Activated T-helper 9 cell treated with anti-CD3 and anti-CD28 coated beads, Interleukin-2, amount 50 U/mL, for 16 hours (primary cell): ENCODE data around the gene TMEM145.
"Not testable (repeated sequence)": the region's sequence is repeated elsewhere in the genome, so short reads cannot be mapped to it uniquely, and the experiment has no call there.

Experiments used
- DNase-seq: peaks from one replicate; pipeline ENCODE4 v3.0.0-alpha.2; 2020; ENCODE audit warnings: low read depth

Gene TMEM145

DNA sequence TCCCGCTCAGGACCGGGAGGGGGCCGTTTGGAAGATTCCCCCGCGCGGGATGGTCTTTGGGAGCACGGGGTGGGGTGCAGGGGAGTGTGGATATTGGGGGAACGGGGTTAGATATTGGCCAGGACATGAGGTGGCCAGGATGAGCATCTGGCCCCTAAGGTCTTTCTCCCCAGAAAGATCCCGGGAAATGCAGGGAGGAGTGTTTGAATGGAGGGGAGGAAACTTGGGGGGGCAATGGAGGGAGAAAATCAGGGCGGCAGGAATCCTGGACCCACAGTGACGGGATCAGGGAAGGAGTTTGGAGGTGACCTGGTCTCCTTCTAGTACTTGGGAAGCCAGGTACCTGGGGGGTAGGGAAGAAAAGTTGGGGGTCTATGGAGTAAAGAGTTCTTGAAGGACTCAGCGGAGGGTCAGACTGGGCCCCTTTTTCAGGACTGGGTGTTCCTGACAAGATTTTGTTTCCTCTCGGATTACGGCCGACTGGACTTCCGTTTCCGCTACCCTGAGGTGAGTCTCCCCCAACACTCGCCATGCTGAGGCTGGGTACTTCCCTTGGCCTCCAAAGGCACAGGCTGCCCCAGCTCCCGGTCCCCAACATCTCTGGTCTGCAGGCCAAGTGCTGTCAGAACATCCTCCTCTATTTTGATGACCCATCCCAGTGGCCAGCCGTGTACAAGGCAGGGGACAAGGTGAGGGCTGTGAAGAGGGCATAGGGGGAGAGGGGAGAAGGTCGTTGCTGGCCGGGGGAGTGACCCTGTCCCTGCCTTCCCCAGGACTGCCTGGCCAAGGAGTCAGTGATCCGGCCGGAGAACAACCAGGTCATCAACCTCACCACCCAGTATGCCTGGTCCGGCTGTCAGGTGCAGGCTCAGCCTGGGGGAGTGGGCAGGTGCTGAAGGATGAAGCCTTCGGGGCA is 989 bp downstream of the TMEM145 start:
- no peak for DNase-seq

DNA sequence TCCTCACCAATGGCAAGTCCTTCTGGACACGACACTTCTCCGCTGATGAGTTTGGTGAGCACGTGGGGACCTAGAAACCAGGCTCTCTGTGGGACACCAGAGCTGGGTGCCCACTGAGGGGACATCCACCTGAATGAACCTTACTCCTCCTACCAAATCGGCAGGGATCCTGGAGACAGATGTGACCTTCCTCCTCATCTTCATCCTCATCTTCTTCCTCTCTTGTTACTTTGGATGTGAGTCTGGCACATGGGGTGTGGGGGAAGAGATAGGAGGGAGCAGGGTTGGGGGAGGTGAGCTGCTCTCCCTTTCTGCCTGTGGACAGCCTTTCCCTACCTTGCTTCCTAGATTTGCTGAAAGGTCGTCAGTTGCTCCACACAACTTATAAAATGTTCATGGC is 1.9 kb downstream of the TMEM145 start:
- DNase-seq, result no peak

DNA sequence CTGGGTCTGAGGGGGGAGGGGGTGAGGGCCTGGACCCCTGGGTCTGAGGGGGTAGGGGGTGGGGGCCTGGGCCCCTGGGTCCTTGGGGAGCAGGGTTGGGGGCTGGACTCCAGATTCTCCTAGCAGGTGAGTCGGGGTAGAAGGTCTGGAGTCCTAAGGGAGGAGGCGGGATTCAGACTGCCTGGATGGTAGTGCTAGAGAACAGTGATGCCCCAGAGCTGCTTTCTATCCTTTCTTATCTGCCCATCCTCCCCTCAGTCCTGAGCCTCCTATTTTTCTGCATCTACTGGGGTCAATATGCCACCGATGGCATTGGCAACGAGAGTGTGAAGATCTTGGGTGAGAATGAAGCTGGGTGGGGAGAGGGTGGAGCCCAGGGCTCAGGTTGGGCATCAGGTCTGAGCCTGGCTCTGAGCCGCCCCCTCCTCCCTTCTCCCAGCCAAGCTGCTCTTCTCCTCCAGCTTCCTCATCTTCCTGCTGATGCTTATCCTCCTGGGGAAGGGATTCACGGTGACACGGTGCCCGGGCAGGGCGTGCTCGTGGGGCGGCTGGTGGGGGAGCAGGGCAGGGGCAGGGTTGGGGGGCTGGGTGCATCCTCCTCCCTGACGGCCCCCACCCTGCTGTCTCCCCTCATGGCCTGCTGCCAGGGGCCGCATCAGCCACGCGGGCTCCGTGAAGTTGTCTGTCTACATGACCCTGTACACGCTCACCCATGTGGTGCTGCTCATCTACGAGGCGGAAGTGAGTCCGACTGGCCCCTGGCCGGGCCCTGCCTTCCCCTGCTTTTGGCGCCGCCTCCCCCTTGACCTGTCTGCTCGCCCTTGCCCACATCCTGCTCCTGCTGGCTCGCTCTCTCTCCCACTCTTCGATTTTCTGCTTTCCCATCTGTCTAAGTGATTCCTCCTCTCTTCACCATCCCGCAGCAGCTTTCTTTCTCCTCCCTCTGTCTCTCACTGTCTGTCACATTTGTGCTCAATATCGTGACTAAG is 3.4 kb downstream of the TMEM145 start:
- DNase-seq, result no peak

DNA sequence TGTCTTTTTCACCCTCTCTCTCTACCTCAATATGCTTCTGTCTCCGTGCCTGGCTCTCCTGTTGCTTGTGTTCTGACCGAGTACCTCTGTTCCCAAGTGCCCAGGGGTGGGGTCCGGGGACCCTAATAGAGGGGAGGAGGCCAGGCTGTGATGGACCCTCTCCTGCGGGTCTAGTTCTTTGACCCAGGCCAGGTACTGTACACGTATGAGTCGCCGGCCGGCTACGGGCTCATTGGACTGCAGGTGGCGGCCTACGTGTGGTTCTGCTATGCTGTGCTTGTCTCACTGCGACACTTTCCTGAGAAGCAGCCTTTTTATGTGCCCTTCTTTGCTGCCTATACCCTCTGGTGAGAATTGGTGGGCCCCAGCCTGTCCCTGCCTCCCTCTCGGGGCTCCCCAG is 4.4 kb downstream of the TMEM145 start:
- DNase-seq, result no peak

DNA sequence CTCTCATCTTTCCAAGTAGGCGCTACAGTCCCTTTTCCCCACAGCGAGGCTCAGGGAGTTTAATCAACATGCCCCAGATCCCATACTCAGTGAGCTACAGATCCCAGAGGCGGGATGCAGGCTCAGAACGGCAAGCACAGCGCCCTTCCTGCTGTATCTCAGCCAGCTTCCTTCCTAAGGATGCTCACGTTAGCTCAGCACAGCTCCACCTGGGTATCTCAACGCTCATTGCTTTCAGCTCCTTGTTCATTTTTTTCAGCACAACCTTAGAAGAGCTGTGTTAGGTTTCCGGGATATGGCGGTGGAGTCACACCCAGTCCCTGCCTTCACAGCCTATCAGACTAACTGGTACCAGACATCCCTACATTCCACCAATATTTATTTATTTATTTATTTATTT is 9.2 kb downstream of the TMEM145 start:
- no peak for DNase-seq

DNA sequence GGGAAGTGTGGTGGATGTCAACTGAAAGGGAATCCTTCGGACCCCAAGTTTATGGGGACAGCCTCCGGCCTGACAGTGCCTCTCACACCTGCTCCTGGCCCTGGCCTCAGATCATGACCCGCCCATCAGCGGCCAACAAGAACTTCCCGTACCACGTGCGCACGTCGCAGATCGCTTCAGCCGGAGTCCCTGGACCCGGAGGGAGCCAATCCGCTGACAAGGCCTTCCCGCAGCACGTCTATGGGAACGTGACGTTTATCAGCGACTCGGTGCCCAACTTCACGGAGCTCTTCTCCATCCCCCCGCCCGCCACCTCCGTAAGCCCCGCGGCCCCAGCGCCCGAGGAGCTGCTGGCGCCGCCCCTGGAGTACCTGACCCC is 10.4 kb downstream of the TMEM145 start:
- DNase-seq, result no peak

DNA sequence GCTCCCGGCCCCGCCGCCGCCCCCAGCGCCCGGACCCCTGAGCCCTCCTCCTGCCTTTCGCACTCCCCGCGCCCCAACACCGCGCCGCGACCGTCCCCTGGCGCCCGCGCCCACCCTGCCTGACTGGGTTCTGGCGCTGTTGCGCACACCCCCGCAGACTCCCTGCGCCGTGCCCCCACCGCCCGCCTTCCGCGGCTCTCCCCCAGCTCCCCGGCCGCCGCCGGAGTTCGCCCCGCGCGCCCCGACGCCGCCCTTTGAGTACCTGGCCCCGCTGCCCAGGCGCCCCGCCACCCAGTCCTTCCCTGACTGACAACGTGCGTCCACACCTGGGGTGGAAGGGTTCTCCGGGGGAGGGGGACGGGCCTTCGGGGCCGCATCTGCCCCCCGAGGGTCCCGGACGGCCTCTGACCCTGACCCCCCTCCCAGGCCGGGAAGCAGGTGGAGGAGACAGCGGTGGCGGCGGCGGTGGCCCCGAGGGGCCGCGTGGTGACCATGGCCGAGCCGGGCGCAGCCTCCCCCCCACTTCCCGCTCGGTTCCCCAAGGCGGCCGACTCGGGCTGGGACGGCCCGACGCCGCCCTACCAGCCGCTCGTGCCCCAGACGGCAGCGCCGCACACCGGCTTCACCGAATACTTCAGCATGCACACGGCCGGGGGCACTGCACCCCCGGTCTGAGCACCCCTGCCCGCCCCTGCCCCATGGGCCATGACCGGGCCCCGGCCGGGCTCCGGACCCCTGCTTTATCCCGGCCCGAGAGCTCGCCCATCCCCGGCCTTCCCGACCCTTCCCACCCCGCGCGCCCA is 10.9 kb downstream of the TMEM145 start:
- DNase-seq, result no peak

DNA sequence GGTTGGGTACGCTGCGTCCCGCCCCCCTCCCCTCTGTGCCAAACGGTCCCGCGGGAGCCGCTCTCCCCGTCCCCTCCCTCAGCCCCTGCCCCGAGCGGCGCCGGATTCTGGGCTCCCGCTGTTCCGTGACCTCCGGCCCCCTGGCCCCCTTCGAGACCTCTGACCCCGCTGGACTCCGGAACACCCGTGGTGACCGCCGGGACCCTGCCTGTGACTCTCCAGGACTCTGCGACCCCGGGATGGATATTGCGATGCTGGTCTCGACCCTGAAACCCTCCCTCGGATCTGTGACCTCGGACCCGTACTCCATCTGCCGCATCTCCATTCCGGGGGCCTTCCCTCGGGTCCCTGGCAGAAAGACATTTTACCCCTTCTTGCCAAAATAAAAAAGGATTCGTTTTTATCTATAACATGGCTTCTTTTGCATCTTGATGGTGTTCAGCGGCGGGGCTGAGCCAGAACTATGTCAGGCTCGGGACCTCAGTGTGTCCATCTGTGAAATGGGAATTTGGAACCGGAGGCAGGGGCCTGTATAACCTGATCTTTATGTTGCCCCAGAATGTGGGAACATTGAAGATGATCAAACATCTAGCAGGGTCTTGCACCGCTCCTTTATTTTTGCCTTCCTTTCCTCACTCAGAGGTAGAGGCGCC is 11.7 kb downstream of the TMEM145 start:
- no peak for DNase-seq

DNA sequence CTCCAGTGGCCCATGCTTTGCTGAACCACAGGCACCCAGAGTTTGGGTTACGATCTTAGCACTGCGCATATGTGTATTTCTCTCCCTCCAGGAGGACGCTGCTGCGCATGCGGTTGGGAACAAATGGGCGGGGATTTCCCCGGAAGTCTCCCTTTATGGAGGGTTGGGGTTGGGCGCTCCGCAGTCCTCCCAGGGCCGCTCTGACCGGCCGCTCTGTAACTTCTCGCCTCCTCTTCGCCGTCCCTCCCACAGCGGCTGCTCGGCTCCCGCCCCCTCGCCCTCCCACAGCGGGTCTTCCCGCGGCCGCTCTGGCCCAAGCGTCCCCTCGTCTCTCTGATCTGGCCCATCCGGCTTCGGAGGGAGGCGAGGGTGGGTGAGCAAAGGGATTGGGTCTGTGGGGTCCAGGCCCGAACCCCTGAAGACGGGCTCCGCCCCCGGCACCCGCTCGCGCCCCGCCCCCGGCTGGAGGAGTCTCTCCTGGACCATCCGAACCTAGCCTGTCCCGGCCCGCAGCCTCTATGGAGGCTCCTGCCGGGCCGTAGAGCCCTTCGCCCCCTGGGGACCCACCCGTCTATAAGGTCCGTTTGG is 12.3 kb downstream of the TMEM145 start, which contains the start of gene MEGF8:
MEGF8 (plus strand) TSS at position 328 of the 588 bp plus-strand sequence. CDS start 609 bp downstream, outside the sequence.
- DNase-seq, result peak; percentile 94

DNA sequence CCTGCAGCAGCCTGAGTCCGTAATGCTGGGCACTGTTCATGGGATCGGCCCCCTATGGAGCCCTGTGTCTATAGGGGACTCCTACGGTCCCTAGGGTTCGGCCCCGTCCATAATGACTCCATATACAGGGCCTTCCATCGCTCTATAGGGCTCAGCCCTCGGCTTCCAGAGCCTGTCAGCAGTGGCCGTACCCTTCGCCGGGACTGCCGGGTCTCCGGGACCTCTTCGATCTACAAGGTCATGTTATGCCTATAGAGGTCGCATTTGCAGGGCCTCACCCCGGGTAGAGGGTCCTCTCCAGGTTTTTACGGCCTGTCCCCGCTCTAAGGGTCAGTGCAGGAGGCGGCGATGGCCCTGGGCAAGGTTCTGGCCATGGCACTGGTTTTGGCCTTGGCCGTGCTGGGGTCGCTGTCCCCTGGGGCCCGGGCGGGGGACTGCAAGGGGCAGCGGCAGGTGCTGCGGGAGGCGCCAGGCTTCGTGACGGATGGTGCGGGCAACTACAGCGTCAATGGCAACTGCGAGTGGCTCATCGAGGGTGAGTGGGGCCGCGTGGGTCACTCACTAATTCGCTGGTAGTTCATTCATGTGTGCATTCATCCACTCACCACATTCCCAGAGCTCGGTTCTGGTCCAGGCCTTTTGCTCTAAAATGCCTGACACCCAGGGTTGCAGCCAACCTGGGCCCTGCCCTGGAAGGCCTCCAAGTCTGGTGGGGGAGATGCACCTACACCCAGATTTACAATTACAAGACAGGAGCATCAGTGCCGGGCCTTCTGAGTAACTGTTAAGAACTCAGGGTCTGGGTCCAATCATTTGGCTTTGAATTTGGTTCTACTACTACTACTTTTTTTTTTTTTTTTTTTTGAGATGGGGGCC is 13.0 kb downstream of the TMEM145 start:
- DNase-seq, result no peak

DNA sequence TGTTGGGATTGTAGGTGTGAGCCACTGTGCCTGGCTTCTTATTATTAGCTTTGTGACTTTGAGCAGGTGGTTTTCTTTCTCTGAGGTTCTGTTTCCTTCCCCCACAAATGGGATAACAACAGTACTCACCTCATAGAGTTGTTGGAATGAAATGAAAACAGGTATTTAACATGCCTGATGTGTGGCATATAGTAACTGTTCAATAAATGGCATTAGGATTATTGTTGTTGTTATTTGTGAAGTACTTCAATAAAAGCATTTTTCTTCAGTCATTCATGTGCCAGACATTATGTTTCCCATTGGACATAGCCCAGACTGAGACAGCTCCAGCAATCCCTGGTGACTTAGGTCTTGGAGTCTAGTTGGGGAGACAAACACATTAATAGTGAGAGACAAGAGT is 13.9 kb downstream of the TMEM145 start:
- no peak for DNase-seq

DNA sequence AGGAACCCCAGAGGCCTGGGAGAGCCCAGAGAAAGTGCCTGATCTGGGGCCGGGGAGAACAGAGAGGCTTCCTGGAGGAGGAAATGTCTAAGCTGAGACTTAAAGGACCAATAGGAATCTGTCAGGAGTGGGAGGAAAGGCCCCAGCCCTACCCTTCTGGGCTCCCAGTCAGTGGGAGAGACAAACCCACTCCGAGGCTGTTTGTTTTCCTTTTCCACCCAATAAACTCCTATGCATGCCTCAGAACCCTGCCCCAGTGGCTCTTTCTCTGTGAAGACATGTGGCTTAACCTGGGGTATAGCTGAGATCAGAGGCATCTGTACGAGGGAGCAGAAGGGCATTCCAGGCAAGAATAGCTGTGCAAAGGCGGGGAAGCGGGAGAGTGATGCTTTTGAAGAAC is 14.3 kb downstream of the TMEM145 start:
- no peak for DNase-seq

DNA sequence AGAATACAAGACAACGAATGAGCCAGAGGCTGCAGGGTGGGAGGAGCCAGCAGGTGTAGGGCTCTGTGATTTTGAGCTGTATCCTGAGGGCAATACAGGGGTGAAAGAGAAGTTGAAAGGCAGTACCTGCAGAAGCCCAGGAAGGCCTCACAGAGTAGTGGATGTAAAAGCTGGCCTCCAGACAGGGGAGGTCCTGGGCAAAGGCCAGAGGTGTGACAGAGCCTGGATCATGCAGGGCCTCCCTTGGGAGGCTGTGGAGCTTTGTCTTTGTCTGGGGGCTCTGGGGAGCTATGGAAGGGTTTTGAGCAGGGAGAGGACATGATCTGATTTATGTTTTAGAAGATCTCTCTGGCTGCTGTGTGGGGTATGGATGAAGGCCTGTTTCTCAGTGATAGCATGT is 15.0 kb downstream of the TMEM145 start:
- no peak for DNase-seq

DNA sequence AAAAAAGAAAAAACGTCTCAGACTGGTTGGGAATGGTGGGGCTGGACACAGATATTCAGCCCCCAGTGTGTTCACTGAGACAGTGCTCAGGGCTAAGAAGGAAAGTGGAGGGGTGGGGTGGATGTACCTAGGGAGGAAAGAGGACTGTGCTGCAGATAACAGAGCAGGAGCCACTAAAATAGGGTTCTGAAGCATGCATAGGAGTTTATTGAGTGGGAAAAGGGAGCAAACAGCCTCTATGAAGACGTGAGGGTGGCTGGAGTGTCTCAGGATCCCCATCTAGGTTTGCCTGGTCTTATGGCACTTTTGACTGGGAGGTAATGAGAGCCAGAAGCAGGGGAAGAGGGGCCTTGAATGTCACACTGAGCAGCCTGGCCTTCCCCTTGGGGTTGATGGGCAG is 15.7 kb downstream of the TMEM145 start:
- DNase-seq, result no peak

DNA sequence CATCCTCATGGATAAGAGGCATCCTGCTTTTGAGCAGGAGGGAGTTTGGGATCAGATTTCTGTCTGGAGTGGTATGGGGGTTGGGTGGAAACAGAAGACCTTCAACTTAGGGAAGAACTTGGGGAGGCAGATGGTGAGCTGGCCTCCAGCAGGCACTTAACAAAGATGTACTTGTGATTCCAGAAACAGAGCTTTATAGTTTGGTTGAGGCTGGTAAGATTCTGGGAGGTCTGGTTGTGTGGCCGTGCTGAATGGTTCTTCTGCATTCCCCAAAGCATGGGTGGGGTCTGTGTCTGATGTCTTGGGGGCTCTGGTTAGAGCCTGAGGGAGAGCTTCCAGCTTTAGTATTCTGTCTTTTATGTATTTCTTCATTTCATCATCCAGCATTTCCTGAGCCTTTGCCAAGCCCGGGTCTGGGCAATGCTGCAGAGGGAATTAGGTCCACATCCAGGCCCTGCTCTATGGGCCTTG is 17.2 kb downstream of the TMEM145 start:
- DNase-seq, result no peak

DNA sequence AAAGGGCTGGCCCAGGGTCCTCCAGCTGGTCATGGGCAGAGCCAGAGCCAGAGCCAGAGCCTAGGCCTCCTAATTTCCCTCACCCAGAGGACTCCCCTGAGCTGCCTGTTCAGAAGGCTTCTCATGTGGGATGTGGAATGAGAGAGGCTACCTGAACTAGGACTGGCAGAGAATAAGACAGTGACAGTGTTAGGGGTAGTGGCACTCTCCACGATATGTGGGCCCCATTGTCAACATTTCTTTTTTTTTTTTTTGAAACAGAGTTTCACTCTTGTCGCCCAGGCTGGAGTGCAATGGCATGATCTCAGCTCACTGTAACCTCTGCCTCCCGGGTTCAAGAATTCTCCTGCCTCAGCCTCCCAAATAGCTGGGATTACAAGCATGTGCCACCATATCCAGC is 18.2 kb downstream of the TMEM145 start:
- DNase-seq, result not testable (repeated sequence)

DNA sequence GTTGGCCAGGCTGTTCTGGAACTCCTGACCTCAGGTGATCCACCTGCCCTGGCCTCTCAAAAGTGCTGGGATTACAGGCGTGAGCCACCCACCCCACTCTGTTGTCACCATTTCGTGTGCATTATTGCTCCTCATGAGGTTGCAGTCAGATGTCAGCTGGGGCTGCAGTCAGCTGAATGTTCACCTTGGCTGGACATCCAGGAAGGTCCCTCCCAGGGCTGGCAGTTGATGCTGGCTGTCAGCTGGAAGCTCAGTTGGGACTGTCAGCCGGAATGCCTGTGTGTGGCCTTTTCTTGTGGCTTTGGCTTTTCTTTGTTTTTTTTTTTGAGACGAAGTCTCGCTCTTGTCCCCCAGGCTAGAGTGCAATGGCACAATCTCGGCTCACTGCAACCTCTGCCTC is 18.9 kb downstream of the TMEM145 start:
- DNase-seq, result no peak

DNA sequence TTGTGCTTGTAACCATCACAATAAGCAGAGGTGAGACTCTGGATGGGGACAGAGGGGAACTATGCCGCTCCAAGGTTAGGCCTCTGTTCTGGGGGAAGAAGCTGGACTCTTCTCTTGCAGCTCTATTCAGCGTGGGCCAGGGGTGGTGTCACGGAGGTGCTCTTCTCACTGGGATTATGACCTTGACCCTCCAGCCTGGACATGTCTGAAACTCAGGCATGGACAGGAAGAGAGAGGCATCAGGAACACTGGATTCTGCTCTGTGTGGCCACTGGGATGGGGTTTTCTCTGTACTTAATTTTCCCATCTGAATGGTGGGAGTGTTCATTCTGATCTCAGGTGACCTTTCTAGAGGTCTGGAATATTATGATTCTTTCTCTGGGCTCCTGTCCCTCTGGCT is 19.9 kb downstream of the TMEM145 start:
- DNase-seq, result no peak

DNA sequence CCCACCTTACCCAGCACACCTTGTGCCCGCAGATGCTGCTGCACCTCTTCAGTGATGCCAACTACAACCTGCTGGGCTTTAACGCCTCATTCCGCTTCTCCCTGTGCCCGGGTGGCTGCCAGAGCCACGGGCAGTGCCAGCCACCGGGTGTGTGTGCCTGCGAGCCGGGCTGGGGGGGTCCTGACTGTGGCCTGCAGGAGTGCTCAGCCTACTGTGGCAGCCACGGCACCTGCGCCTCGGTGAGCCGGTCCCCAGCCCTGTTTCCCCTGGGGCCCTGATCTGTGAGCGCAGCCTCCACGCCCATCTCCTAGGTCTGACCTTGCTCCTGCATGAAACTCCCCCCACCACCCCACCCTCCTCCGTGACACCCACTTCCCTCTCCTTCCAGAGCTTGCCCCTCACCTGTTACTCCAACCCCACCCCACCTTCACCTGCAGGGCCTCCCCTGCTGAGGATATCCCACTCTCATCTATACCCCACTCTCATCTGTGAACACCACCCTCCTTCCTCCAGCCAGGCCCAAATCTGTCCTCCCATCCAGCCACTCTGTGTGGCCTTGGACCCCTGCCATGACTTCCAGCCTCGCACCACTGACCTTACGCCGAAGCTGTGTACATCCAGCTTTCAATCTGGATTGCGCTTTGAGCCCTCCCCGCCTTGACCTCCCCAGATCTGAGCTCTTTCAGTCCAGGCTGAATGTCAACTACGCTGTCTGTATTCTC is 21.0 kb downstream of the TMEM145 start:
- no peak for DNase-seq
